ENCODE measurements around the gene CUX1. TPM values are rescaled to one million over a fixed set of nuclear protein-coding genes. Genes with fewer than 3 reads are reported as not detected.

CUX1 gene
- total RNA-seq, 4 donors from 2014 or later = 58.2 to 295 (median 76.9) TPM

GRCh38 chr7:102239206-102239820 is 421.9 kb downstream of the CUX1 start:
- no peak for TF ChIP-seq POLR2A (IDR thresholded peaks at IDR 0.05)
- TF ChIP-seq CTCF (IDR thresholded peaks at IDR 0.05) = no peak
- H3K4me3 ChIP-seq = no peak overlapping the region
- DNase-seq = no peak
- no peaks in the 10 kb centered on the region for H3K36me3 ChIP-seq
- no peak overlapping the region for H3K27ac ChIP-seq
- no peaks in the 10 kb centered on the region for H3K4me1 ChIP-seq
- intact Hi-C loops (cut with DNase I; ENCODE audit: low total_unique reads) = no loop called here
- no peaks in the 10 kb centered on the region for H3K27me3 ChIP-seq
- no peaks in the 10 kb centered on the region for H3K9me3 ChIP-seq

GRCh38 chr7:102241431-102241830 is 424.0 kb downstream of the CUX1 start:
- no peak overlapping the region for H3K27ac ChIP-seq
- no peaks in the 10 kb centered on the region for H3K9me3 ChIP-seq
- no peaks in the 10 kb centered on the region for H3K36me3 ChIP-seq
- no peaks in the 10 kb centered on the region for H3K27me3 ChIP-seq
- intact Hi-C loops (cut with DNase I; ENCODE audit: low total_unique reads) = no loop called here
- H3K4me3 ChIP-seq = no peak overlapping the region
- TF ChIP-seq POLR2A (IDR thresholded peaks at IDR 0.05) = no peak
- no peak for TF ChIP-seq CTCF (IDR thresholded peaks at IDR 0.05)
- no peak for DNase-seq
- no peaks in the 10 kb centered on the region for H3K4me1 ChIP-seq

GRCh38 chr7:102244601-102245000 is 427.2 kb downstream of the CUX1 start:
- no peaks in the 10 kb centered on the region for H3K9me3 ChIP-seq
- no peaks in the 10 kb centered on the region for H3K27me3 ChIP-seq
- intact Hi-C loops (cut with DNase I; ENCODE audit: low total_unique reads) = no loop called here
- TF ChIP-seq CTCF (IDR thresholded peaks at IDR 0.05) (no peak), POLR2A (IDR thresholded peaks at IDR 0.05) (no peak)
- H3K27ac ChIP-seq = no peak overlapping the region
- no peak overlapping the region for H3K4me3 ChIP-seq
- H3K4me1 ChIP-seq = no peaks in the 10 kb centered on the region
- no peaks in the 10 kb centered on the region for H3K36me3 ChIP-seq
- DNase-seq = no peak

- Histone ChIP-seq H3K36me3 (no peaks in the 10 kb centered on the region), H3K27me3 (no peaks in the 10 kb centered on the region), H3K9me3 (no peaks in the 10 kb centered on the region), H3K4me3 (no peak overlapping the region), H3K4me1 (no peaks in the 10 kb centered on the region), H3K27ac (no peak overlapping the region)
- intact Hi-C loops (cut with DNase I; ENCODE audit: low total_unique reads) = no loop called here
- no peak for DNase-seq
- TF ChIP-seq CTCF (IDR thresholded peaks at IDR 0.05) (no peak), POLR2A (IDR thresholded peaks at IDR 0.05) (no peak)
Measured at GRCh38 chr7:102248081-102248455, 430.6 kb downstream of the CUX1 start.

- no peak for TF ChIP-seq POLR2A (IDR thresholded peaks at IDR 0.05)
- TF ChIP-seq CTCF (IDR thresholded peaks at IDR 0.05) = no peak
- no peaks in the 10 kb centered on the region for H3K36me3 ChIP-seq
- no peaks in the 10 kb centered on the region for H3K9me3 ChIP-seq
- H3K4me1 ChIP-seq = no peaks in the 10 kb centered on the region
- no peak overlapping the region for H3K27ac ChIP-seq
- no peaks in the 10 kb centered on the region for H3K27me3 ChIP-seq
- no peak for DNase-seq
- intact Hi-C loops (cut with DNase I; ENCODE audit: low total_unique reads) = no loop called here
- H3K4me3 ChIP-seq = no peak overlapping the region
Measured at GRCh38 chr7:102248456-102249395, 431.3 kb downstream of the CUX1 start.

All from uterus (tissue), 4 donors.